Breast epithelium (tissue), 3 donors: ENCODE measurements around the gene WNK2.

Source experiments
- POLR2AphosphoS5 ChIP-seq, 3 donors: sonication (generic); formaldehyde crosslinking; IDR thresholded peaks; one replicate each; pipeline ENCODE4 v1.6.1; 2017; ENCODE audit warnings: antibody characterized with exemption in 3 of 3
- TF ChIP-seq, protein P1 (sequence below), 3 donors: fragments of 450-650 bp; IDR thresholded peaks; one replicate each; pipeline ENCODE4 v1.5.1; 2016 to 2017; ENCODE audit warnings: antibody characterized with exemption in 3 of 3, mild to moderate bottlenecking in 3 of 3, moderate library complexity in 3 of 3

DNA sequence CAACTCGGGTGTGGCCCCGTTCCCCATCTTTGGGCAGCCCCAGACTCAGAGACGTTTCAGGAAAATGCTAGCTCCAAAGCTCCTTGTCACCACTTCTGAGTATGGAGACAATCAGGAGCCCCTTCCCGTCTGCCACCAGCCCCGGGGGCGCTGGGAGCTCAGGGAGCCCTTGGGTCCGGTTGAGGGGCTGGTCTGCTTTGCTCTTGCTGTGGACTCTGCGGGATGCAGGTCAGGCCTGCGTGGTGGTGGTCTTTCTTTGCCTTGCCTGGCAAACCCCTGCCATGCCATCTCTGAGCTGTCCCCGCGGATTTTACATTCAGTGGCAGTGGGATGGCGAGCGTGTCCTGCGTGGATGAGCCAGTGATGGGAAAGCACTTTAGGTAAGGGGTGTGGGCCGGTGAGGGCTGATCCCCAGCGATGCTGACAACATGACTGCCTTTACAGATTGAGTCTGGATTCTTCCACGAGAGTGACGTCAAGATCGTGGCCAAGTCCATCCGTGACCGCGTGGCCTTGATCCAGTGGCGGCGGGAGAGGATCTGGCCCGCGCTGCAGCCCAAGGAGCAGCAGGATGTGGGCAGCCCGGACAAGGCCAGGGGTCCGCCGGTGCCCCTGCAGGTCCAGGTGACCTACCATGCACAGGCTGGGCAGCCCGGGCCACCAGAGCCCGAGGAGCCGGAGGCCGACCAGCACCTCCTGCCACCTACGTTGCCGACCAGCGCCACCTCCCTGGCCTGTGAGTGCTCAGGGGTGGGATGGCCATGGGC is 63.3 kb downstream of the WNK2 start:
- TF ChIP-seq, protein P1, sequence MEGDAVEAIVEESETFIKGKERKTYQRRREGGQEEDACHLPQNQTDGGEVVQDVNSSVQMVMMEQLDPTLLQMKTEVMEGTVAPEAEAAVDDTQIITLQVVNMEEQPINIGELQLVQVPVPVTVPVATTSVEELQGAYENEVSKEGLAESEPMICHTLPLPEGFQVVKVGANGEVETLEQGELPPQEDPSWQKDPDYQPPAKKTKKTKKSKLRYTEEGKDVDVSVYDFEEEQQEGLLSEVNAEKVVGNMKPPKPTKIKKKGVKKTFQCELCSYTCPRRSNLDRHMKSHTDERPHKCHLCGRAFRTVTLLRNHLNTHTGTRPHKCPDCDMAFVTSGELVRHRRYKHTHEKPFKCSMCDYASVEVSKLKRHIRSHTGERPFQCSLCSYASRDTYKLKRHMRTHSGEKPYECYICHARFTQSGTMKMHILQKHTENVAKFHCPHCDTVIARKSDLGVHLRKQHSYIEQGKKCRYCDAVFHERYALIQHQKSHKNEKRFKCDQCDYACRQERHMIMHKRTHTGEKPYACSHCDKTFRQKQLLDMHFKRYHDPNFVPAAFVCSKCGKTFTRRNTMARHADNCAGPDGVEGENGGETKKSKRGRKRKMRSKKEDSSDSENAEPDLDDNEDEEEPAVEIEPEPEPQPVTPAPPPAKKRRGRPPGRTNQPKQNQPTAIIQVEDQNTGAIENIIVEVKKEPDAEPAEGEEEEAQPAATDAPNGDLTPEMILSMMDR (IDR thresholded peaks at IDR 0.05): no peak
- TF ChIP-seq POLR2AphosphoS5 (IDR thresholded peaks at IDR 0.05): no peak
